HG02798 (cell line): ENCODE measurements around the gene ADAMTS9.

ENCODE experiments used
- ATAC-seq: cut with Tn5 transposase; IDR thresholded peaks from one replicate; pipeline ENCODE4 v1.9.1; 2021; ENCODE audit warnings: mild to moderate bottlenecking; ENCODE audit not compliant: unreplicated experiment, poor library complexity

Gene ADAMTS9

GRCh38 chr3:64578797-64579196 is 109.0 kb downstream of the ADAMTS9 start:
- ATAC-seq: no peak

GRCh38 chr3:64578062-64578770 is 109.6 kb downstream of the ADAMTS9 start:
- no peak for ATAC-seq

DNA sequence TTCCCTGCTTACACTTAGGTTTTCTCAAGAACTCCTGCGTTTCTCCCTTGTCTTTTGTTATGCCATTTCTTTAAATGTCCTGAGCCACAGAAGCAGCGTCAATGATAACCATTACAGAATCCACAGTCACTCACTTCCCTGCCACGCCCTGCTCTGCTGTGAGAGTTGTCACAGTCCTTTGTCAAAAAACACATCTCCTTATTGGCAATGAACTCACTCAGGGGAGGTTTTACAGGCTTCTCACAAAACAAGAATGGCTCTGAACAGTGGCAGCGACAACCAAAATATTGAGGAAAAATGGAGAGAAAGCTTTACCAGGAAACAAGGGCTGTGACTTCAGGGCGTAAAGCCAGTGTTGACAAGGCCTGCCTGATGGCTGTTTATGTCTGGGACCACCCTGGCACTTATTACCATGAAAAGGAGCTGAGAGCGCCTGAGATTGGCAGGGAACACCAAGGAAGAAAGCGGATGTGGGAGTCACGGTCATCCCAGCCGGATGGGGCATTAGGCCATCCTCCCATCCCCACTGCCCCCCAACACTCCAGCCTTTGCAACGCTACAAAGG is 111.5 kb downstream of the ADAMTS9 start:
- no peak for ATAC-seq

GRCh38 chr3:64575211-64575844 is 112.5 kb downstream of the ADAMTS9 start:
- peak; percentile 86 for ATAC-seq

- no peak for ATAC-seq
Measured at GRCh38 chr3:64574194-64574593, 113.6 kb downstream of the ADAMTS9 start.

- no peak for ATAC-seq
Measured at GRCh38 chr3:64571982-64572381, 115.8 kb downstream of the ADAMTS9 start.

- no peak for ATAC-seq
Measured at GRCh38 chr3:64568895-64569517, 118.8 kb downstream of the ADAMTS9 start.

GRCh38 chr3:64566859-64567258 is 120.9 kb downstream of the ADAMTS9 start:
- ATAC-seq: no peak

DNA sequence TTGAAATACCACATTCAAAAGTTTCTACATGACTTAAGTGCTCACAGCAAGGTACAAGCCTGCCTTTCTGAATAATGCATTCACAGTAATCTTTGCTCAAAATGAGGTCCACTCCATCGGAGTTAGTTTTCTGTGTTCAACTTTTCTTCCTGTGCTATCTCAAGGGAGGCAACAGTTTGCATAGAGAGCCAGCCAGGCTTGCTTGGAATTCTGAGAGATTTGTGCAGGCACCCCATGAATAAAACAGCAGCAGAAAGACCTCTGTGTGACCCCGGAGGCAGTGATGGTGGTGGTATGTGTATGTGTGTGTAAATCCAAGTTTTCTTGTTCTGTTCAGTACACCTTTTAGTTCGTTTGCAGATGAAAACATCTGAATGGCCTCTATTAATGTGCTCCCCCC is 124.0 kb downstream of the ADAMTS9 start:
- ATAC-seq: no peak

GRCh38 chr3:64561868-64562267 is 125.9 kb downstream of the ADAMTS9 start:
- no peak for ATAC-seq

- no peak for ATAC-seq
Measured at GRCh38 chr3:64561325-64561843, 126.4 kb downstream of the ADAMTS9 start.

DNA sequence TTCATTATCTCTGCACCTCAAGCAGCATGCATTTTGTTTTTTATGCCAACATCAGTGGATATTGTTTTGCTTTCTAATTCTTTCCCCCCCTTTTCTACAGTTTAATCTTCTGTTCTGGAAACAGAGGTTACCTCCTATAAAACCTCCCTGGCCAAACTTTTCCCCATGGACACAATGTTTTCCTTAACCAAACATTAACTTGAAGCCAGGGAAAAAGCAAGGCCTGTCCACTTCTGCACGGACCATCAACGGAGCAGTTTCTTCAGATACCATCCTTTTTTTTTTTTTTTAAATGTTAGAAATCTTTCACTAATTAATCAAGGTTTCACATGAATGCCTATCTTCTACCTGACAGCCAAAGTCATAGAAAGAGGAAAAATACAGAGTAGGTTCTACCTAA is 127.0 kb downstream of the ADAMTS9 start:
- no peak for ATAC-seq

DNA sequence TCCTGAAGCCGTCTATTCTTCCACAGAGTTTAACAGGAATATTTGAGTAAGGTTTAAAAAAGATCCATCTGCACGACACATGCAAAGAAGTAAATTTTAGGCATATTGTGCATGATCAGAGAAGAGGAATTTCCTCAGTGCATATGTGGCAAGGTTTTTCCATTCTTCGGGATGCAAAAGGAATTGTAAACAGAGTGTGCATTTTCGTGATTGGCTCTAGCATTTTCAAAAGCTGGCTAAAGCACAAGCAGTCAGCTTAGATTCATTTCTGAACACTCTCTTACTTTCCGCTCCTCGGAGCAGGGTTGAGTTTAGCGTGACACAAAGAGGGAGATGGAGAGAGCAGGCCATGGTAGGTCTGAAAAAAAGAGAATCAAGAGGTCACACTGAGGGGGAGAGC is 128.2 kb downstream of the ADAMTS9 start:
- no peak for ATAC-seq

DNA sequence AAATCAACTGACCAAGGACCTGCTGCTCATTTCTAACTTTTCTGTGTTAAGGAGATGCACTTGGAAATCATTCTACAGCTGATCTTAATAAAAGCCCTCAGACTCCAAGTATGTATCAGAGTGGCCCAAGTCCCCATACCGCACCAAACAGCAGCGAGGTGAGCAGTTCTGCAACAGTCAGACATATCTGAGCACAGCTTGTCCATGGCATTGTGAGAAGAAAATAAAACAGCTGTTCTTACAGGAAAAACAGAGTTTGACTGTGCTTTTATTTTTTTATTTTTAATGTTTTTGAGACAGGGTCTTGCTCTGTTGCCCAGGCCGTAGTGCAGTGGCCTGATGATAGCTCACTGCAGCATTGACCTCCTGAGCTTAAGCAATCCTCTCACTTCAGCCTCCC is 131.8 kb downstream of the ADAMTS9 start:
- no peak for ATAC-seq

DNA sequence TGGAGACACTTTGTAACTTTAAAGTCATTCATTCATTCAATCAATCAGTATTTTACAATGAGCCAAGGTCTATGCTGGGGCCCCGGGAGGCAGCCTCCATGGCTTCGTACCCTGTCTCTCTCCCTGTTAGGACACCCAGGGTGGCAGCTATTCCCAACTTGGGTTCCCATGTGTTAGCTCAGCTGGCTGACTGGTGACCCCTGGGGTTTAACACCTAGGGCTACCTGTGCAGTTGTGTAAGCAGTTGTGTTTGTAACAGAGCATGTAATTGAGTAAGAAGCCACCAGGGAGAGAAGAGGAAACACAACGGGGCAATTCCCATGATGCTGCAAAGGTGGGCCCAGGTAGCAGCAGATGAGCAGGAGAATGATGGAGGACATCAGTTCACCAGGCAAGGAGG is 132.4 kb downstream of the ADAMTS9 start:
- ATAC-seq: no peak

GRCh38 chr3:64554096-64554920 is 133.5 kb downstream of the ADAMTS9 start:
- ATAC-seq: no peak

- no peak for ATAC-seq
Measured at GRCh38 chr3:64552966-64553365, 134.8 kb downstream of the ADAMTS9 start.

- ATAC-seq: no peak
Measured at GRCh38 chr3:64552160-64552559, 135.6 kb downstream of the ADAMTS9 start.

DNA sequence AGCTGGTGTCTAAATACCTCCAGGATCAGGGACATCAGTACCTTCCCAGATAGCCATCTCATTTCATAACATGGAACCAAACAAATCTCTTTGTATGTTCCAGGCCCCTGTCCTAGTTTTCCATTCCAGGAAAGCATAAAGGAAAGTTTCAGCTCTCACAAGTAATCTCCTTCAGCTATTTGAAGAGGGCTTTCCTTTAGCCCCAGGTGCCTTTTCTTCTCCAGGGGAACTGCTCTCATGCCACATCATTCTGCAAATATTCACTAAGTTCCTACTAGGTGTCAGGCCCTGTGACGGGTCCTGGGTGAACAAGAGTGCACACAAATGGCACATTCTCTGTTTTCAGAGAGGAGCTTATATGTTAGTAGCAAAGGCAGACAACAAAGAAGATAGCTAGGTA is 136.1 kb downstream of the ADAMTS9 start:
- no peak for ATAC-seq

- no peak for ATAC-seq
Measured at GRCh38 chr3:64550745-64551144, 137.1 kb downstream of the ADAMTS9 start.
